SU-DHL-6 (cell line): ENCODE data around the gene PGF.

Source experiments
- H2AFZ ChIP-seq: fragments of 200-600 bp; sonication (generic); 2 replicates; pipeline ENCODE4 v1.6.1; 2014; ENCODE audit warnings: low read depth, mild to moderate bottlenecking, moderate library complexity, mixed read lengths, antibody characterized with exemption, low read length; ENCODE audit not compliant: severe bottlenecking
- H3F3A ChIP-seq: fragments of 200-600 bp; shearing (Covaris generic); 2 replicates; pipeline ENCODE4 v1.6.0; 2016; ENCODE audit warnings: antibody characterized with exemption, mild to moderate bottlenecking; ENCODE audit not compliant: insufficient read depth
- H3K27ac ChIP-seq: fragments of 200-600 bp; sonication (generic); 2 replicates; pipeline ENCODE4 v1.5.1; 2016; ENCODE audit warnings: low read depth, mild to moderate bottlenecking, low read length, moderate library complexity, mixed read lengths
- H3K27me3 ChIP-seq: fragments of 200-600 bp; sonication (generic), shearing (Covaris generic); 2 replicates; pipeline ENCODE4 v1.6.0; 2014; ENCODE audit warnings: mild to moderate bottlenecking, low read length
- H3K36me3 ChIP-seq: fragments of 200-600 bp; sonication (generic); 2 replicates; pipeline ENCODE4 v1.6.1; 2014; ENCODE audit warnings: mild to moderate bottlenecking, low read length, mixed read lengths
- H3K4me2 ChIP-seq: fragments of 300-600, 200-600 bp; shearing (Covaris generic), sonication (generic); 2 replicates; pipeline ENCODE4 v1.6.0; 2014; ENCODE audit warnings: low read length, low read depth, mild to moderate bottlenecking; ENCODE audit not compliant: poor library complexity, severe bottlenecking
- H3K4me3 ChIP-seq: fragments of 200-600 bp; sonication (generic); 2 replicates; pipeline ENCODE4 v1.5.1; 2014; ENCODE audit warnings: antibody characterized with exemption, low read length, mild to moderate bottlenecking, mixed read lengths; ENCODE audit not compliant: insufficient read depth, poor library complexity, severe bottlenecking
- H3K79me2 ChIP-seq: fragments of 200-600 bp; sonication (generic); 2 replicates; pipeline ENCODE4 v1.6.1; 2014; ENCODE audit warnings: mild to moderate bottlenecking, low read length, moderate library complexity; ENCODE audit not compliant: insufficient read depth
- H3K9ac ChIP-seq: fragments of 200-600 bp; sonication (generic); 2 replicates; pipeline ENCODE4 v1.7.0; 2014; ENCODE audit warnings: mild to moderate bottlenecking, low read length
- H3K9me2 ChIP-seq: fragments of 200-600 bp; sonication (generic); replicated peaks from 2 replicates; pipeline ENCODE4 v1.6.1; 2014; ENCODE audit warnings: low read length; ENCODE audit not compliant: insufficient read depth
- H3K9me3 ChIP-seq: fragments of 200-600 bp; sonication (generic); 2 replicates; pipeline ENCODE4 v1.6.1; 2014; ENCODE audit warnings: low read length, mixed read lengths; ENCODE audit not compliant: insufficient read depth
- H4K20me1 ChIP-seq: fragments of 200-600 bp; sonication (generic); 2 replicates; pipeline ENCODE4 v1.6.1; 2014; ENCODE audit warnings: low read depth, mild to moderate bottlenecking, antibody characterized with exemption, low read length, moderate library complexity, mixed read lengths
- EZH2phosphoT487 ChIP-seq: fragments of 200-600 bp; sonication (generic), shearing (Covaris generic); conservative IDR thresholded peaks from 2 replicates; pipeline ENCODE4 v1.6.1; 2018; ENCODE audit warnings: mild to moderate bottlenecking, antibody characterized with exemption, low read length, moderate library complexity, mixed read lengths
- TF ChIP-seq, protein P1 (sequence below): fragments of 200-600 bp; sonication (generic); IDR thresholded peaks from one replicate; pipeline ENCODE4 v1.5.1; 2017; ENCODE audit warnings: antibody characterized with exemption, mild to moderate bottlenecking, low read length, moderate library complexity; ENCODE audit not compliant: insufficient read depth, poor library complexity, severe bottlenecking

The PGF gene

DNA sequence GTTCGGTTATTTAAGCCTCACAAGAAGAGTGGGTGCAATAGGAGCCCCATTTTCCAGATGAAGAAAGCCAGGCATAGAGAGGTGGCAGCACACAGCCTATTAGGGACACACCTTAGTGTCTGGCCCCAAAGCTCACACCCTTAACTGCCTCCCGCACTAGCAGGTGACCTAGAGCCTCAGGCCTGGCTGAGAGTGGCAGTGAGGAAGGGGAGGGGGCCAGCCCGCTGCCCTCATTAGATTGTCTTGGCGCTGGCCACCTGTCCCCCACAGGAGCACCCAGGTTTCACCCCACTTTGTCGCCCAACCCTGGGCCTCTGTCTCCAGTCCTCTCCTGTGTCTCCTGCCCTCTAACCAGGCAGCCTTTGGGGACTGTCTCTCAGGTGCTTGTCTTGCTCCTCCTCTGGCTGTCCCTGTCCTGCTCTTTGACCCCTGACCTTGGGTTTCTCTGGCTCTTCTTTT lies 18.5 kb upstream of the PGF start:
- no peaks in the 10 kb centered on the region for H3K27me3 ChIP-seq
- H2AFZ ChIP-seq, result no peak overlapping the region
- H4K20me1 ChIP-seq, result no peaks in the 10 kb centered on the region
- H3K4me2 ChIP-seq, result no peak overlapping the region
- no peaks in the 10 kb centered on the region for H3K9me3 ChIP-seq
- no peaks in the 10 kb centered on the region for H3K36me3 ChIP-seq
- H3K9me2 ChIP-seq, result no peaks in the 10 kb centered on the region
- H3K27ac ChIP-seq, result no peak overlapping the region
- TF ChIP-seq, protein P1, sequence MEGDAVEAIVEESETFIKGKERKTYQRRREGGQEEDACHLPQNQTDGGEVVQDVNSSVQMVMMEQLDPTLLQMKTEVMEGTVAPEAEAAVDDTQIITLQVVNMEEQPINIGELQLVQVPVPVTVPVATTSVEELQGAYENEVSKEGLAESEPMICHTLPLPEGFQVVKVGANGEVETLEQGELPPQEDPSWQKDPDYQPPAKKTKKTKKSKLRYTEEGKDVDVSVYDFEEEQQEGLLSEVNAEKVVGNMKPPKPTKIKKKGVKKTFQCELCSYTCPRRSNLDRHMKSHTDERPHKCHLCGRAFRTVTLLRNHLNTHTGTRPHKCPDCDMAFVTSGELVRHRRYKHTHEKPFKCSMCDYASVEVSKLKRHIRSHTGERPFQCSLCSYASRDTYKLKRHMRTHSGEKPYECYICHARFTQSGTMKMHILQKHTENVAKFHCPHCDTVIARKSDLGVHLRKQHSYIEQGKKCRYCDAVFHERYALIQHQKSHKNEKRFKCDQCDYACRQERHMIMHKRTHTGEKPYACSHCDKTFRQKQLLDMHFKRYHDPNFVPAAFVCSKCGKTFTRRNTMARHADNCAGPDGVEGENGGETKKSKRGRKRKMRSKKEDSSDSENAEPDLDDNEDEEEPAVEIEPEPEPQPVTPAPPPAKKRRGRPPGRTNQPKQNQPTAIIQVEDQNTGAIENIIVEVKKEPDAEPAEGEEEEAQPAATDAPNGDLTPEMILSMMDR, result no peak
- no peak for TF ChIP-seq EZH2phosphoT487
- no peak overlapping the region for H3K9ac ChIP-seq
- H3K79me2 ChIP-seq, result no peaks in the 10 kb centered on the region
- no peak overlapping the region for H3K4me3 ChIP-seq
- H3F3A ChIP-seq, result no peaks in the 10 kb centered on the region

DNA sequence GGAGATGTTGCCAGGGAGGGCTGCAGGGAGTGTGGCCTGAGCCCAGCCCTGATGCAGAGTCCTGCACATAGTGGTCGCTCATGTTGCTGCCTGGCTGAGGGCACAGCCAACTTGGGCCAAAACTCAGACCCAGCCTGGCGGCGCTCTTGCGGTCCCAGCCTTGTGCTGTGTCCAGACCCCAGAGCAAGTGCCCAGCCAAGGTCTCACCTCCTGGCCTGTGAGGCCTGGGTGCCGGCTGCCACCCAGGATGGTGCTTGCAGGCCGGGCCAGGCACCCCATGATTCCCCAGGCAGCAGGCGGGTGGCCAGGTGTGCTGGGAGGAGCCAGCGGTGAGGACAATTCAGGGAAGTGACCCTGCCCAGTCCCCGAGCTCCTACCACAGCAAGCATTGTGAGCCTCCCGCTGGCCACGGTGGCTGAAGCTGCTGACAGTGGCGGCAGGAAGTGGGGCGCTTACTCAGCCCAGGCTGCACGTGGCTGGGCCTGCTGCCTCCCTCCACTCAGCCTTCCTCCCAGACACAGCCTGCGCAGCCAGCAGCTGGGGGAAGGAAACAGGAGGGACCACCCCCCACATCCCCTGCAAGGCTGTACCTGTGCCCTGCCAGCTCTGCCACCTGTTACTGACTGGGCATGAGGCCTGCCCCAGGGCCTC lies 17.7 kb upstream of the PGF start:
- Histone ChIP-seq H3K27me3 (no peaks in the 10 kb centered on the region), H3K9ac (no peak overlapping the region), H3K27ac (no peak overlapping the region), H3K9me2 (no peaks in the 10 kb centered on the region), H3K79me2 (no peaks in the 10 kb centered on the region), H3K36me3 (no peaks in the 10 kb centered on the region), H2AFZ (no peak overlapping the region), H4K20me1 (no peaks in the 10 kb centered on the region), H3F3A (no peaks in the 10 kb centered on the region), H3K4me2 (no peak overlapping the region), H3K4me3 (no peak overlapping the region), H3K9me3 (no peaks in the 10 kb centered on the region)
- TF ChIP-seq, protein P1, result no peak
- no peak for TF ChIP-seq EZH2phosphoT487

DNA sequence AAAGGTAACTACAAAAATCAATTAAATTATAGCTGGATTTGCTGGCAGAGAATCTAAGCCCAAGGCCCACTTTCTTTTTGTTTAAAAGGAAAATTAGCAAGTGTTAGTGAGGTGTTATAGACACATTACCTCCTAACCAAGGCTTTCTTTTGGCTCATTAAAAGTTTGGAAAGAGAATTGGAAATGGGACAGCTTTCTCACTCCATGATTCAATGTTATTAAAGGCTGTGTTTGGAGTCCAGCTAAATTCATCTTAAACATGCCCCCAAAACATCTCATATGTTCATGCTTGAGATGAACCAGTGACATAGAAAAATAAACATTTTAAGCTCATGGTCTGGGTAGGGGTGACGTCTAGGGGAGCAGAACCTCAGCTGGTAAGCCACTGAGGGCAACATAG lies 13.4 kb upstream of the PGF start:
- Histone ChIP-seq H4K20me1 (no peaks in the 10 kb centered on the region), H3K36me3 (no peaks in the 10 kb centered on the region), H3K9me2 (no peaks in the 10 kb centered on the region), H3K27me3 (no peaks in the 10 kb centered on the region), H3K79me2 (no peaks in the 10 kb centered on the region), H3K4me2 (no peak overlapping the region), H3F3A (no peaks in the 10 kb centered on the region), H3K27ac (no peak overlapping the region), H2AFZ (no peak overlapping the region), H3K9ac (no peak overlapping the region), H3K9me3 (no peaks in the 10 kb centered on the region), H3K4me3 (no peak overlapping the region)
- no peak for TF ChIP-seq EZH2phosphoT487
- TF ChIP-seq, protein P1, result no peak
